NCI-H1694 (cell line): ENCODE data around the gene SMARCA4.

ENCODE experiments used
- DNase-seq: peaks from one replicate; lab custom pipeline; 2025; lab: John Stamatoyannopoulos, UW

Gene SMARCA4

GRCh38 chr19:11034449-11035213, 73.8 kb downstream of the SMARCA4 start:
- no peak for DNase-seq

GRCh38 chr19:11035441-11036377, 74.9 kb downstream of the SMARCA4 start:
- peak; percentile 88 for DNase-seq

DNA sequence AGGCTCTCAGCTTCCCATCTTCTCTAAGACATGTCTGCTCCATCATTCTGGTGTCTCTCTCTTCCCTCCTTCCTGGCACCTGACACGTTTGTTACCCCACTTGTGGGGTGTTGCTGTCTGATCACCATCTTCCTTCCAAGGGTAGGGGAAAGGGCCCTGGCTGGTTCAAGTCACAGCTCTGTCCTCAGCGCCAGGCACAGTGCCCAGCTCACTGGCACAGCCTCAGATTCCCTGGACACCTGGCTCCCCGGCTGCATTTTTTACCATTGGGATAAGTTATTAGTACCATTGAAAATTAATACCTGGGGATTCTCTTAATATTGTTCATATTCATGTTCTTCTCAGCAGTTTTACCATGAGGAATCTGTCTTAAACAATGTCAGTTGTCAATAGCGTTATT, 77.7 kb downstream of the SMARCA4 start:
- no peak for DNase-seq

DNA sequence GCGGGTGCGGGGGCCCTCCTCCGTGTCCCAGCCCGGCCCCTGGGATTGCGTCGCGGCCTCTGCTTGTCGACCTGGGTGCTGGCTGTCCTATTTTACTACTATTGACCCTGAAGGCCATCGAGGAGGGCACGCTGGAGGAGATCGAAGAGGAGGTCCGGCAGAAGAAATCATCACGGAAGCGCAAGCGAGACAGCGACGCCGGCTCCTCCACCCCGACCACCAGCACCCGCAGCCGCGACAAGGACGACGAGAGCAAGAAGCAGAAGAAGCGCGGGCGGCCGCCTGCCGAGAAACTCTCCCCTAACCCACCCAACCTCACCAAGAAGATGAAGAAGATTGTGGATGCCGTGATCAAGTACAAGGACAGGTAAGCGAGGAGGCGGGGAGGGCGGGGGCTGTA, 80.4 kb downstream of the SMARCA4 start:
- DNase-seq = no peak

GRCh38 chr19:11041966-11042627, 81.3 kb downstream of the SMARCA4 start:
- no peak for DNase-seq

DNA sequence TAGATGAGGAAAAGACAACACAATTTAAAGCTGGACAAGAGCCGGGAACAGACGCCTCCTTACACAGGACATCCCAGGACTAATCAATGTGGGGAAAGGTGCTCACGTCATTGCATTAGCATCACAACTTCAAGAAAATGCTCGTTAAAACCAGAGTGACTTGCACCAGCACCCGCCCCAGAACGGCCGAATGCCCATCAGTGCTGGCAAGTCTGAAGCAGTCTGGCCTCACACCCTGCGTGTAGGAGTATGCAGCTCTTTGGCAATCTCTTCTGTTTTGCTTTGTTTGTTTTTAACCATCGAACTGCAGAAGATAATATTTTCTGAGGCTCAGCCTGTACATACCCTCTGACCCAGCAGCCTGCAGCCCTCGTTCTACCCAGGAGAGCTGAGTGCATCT, 83.6 kb downstream of the SMARCA4 start:
- no peak for DNase-seq

- DNase-seq = no peak
Measured at GRCh38 chr19:11045536-11045935, 84.7 kb downstream of the SMARCA4 start.

- no peak for DNase-seq
Measured at GRCh38 chr19:11046605-11047354, 86.0 kb downstream of the SMARCA4 start.

DNA sequence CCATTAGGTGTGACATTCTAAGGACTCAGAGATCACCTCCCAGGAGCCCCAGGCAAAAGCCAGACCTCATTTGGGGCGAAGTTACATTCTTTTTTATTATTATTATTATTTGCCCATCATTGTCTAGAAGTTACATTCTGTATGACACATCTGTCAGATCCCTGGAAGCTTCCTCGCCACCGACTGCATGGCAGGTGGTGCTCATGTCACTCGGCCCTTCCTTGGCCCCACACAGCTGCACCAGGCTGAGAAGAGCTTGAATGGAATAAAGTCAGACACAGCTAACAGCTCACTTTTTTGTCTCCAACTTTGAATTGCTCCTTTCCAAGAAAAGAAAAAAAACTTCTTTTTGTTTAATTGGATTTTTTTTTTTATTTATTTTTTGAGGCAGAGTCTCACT, 87.0 kb downstream of the SMARCA4 start:
- no peak for DNase-seq

DNA sequence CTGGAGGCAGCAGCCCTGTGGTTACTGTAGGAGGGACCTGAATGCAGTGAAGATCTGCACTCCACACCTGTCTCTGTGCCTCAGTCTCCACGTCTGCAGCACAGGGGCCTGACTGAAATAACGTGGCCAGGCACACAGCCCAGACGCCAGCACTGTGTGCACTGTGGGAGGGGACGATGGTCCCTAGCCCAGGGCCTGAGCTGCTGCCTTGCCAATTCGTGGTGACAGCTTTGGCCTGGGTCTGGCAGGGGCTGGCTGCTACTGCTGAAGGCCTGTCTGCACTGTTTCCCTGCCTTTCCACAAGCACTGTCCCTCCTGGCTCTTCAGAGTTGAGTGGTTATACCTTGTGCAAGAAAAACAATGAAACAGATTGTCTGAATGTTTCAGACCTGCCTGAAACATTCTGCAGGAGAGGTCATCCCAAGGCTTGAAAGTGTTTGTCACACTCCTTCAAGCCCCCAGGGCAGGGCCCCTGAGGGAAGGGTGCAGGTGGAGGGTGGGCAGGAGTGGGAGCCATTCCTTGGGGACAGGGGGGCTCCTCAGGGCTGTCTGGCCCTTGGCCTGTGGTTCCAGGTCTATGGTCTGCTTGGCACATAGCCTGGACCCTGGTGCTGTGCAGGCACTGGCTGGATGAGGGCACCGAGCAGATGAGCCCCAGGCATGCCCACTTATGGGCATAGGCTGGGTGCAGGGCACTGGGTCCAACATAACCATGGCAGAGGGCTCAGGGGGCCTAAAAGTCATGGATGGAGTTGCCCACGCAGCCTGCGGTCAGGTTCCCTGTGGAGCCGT, 89.7 kb downstream of the SMARCA4 start:
- no peak for DNase-seq

DNA sequence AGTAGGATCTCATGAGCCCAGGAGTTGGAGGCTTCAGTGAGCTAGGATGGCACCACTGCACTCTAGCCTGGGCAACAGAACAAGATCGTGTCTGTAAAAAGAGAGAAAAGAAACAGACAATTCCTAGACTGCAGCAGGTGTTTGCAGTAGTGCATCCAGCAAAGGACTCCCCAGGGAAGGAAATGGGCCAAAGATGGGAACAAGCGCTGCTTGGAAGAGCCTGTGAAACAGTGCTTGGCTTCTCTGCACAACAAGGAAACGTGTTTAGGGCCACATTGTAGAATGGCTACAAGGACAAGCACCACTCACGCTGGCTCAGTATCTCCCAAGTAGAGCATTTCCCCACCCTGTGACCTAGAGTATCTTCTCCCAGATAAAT, 93.0 kb downstream of the SMARCA4 start:
- no peak for DNase-seq

GRCh38 chr19:11054200-11054599, 93.4 kb downstream of the SMARCA4 start:
- no peak for DNase-seq

DNA sequence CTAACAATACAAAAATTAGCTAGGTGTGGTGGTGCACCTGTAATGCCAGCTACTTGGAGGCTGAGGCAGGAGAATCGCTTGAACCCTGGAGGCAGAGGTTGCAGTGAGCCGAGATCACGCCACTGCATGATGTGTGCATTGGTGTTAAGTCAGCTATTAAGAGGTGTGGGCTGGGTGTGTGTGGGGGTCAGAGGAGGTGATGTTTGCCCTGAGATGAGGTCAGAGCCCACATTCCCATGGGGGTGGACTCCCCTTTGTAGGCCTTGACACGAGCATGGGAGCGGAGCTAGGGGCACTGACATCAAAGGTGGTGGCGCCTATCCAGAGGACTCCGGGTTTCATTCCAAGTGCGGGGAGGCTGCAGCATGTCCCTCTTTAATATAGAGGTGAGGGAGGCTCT, 93.8 kb downstream of the SMARCA4 start:
- DNase-seq = no peak

DNA sequence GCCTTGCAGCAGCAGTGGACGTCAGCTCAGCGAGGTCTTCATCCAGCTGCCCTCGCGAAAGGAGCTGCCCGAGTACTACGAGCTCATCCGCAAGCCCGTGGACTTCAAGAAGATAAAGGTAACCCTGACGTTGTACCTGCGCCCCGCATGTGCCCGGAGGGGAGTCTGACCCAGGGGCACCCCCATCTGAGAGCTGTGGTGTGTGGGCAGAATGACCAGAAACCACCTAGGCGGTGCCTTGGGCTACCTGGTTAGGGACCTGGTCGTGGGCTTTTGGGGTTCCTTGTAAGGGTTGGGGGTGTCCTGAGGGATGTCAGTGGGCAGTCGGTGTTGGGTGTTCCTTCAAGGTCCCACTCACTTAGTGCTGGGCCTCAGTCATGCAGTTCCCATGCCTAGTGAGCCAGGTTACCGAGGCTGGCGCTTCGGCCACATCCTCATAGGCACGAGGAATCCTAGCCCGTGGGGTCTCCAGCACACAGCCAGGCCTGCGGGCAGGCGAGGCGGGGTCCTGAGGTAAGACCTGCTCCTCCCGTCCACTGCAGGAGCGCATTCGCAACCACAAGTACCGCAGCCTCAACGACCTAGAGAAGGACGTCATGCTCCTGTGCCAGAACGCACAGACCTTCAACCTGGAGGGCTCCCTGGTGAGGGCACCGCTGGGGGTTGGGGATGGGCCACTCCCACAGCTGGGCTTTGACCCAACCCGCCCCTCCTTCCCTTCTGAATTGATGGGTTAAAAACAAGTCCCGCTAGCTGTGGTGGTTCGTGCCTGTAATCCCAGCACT, 97.6 kb downstream of the SMARCA4 start:
- DNase-seq = no peak

GRCh38 chr19:11059511-11060358, 98.9 kb downstream of the SMARCA4 start:
- DNase-seq = no peak

DNA sequence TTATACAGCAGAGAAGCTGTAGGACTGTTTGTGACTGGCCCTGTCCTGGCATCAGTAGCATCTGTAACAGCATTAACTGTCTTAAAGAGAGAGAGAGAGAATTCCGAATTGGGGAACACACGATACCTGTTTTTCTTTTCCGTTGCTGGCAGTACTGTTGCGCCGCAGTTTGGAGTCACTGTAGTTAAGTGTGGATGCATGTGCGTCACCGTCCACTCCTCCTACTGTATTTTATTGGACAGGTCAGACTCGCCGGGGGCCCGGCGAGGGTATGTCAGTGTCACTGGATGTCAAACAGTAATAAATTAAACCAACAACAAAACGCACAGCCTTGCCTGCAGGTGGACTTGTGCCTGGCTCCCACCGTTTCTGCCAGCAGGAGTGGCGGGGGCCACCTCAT, 101.1 kb downstream of the SMARCA4 start:
- DNase-seq = no peak

GRCh38 chr19:11063434-11063833, 102.6 kb downstream of the SMARCA4 start:
- no peak for DNase-seq

DNA sequence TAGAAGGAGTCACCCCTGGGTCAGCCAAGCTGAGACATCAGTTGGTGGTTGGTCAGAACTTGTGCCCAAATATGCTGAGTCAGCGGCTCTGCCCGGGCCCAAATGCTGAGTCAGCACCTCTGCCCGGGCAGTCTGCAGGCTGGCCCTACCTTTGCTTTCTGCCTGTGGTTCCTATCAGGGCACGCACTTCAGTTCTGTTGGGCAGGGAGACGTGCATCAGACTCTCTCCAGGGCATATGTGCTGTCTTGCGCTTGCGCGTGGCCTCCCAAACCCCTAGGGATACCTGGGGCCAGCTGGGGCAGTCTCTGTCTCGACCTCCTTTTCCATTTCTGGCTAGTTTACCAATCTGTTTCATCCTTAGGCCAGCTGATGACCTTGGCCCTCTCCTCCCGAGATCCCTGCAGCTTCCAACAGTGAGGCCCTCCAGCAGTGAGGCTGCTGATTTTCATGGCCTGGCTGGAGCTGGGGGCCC, 104.0 kb downstream of the SMARCA4 start:
- no peak for DNase-seq

DNA sequence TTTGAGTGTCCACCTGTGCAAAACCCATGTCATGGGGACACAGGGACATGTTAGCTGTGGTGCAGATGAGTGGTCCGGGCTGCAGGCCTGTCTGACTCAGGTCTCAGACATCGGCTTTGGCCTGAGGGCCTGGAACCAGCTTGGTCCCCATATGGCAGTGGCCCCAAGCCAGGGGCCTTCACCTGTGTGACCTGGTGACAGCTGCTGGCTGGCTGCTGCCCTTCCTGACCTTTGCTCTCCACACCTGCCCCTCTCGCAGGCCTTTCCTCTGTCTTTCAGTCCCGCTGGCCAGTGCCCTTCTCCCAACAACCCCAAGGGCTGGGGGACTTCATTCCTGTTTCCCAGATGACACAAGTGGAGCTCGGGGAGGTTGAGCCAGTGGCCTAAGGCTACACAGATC, 105.5 kb downstream of the SMARCA4 start:
- DNase-seq = no peak
